Activated CD8-positive, alpha-beta memory T cell treated with anti-CD3 and anti-CD28 coated beads for 4 hours (primary cell): ENCODE measurements around the gene UNC119.

ENCODE experiments used
- DNase-seq, 2 donors: peaks; one replicate each; pipeline ENCODE4 v3.0.0-alpha.2; 2020; ENCODE audit warnings: low read depth in 2 of 2

UNC119 gene

DNA sequence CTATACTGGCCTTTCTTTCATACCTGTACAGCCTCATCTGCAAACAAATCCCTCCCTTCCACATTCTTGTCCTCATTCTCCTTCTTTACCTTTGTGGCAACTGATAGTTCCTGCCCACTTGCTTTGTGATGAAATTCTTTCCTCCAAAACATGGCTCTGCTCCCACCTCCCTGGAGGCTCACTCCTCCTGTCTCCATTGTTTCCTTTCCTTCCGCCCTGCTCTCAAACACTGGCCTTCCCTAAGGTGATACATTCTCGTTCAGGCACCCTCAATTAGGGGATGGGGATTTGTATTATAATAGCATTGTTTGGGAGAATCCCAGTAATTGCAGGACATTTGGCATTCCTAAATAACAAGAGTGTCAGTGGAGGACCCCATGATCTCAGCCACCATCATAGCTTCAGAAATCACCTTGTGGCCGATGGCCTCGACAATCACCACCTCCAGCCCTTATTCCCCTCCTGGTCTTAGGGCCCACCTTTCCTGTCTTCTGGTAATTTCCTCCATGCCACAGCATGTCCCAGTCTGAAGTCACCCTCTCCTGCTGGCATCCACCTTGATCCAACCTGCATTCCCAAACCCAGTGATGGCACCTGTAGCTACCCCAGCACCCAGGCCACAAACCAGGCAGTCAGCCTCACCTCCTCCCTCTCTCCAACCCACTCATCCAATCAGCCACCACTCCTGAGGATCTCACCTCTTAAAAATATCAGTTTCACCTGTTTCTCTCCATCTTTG lies 7.9 kb downstream of the UNC119 start:
- DNase-seq = no peak

DNA sequence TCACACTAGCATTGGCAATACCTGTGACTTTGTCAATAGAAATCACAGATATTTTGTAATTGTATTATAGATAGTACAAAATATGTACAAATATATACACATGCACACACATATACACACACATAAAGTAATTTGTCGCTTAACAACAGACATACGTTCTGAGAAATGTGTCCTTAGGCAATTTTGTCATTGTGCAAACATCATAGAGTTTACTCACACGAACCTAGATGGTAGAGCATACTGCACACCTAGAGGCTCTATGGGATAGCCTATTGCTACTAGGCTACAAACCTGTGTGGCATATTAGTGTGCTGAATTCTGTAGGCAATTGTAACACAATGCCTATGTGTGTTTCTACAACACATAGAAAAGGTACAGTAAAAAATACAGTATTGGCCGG lies 11.0 kb downstream of the UNC119 start:
- no peak for DNase-seq

DNA sequence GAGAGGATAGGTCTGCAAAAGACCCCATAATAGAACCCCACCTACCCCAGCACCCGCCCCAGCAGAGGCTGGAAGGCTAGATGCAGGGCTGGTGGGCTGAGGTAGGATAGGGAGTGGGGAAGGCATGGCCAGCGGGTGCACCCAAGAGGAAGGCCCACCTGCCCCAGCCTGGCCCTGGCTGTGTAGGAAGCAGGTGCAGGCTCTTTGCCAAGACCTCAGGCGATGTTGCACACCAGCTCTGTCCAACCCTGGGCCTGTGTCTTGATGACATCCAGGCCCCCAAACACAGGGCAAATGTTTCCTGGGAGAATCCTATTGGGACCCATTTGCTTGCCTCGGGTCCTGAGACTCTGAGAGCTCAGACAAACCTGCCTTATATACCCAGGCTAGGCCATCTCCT lies 12.2 kb downstream of the UNC119 start:
- DNase-seq = no peak

DNA sequence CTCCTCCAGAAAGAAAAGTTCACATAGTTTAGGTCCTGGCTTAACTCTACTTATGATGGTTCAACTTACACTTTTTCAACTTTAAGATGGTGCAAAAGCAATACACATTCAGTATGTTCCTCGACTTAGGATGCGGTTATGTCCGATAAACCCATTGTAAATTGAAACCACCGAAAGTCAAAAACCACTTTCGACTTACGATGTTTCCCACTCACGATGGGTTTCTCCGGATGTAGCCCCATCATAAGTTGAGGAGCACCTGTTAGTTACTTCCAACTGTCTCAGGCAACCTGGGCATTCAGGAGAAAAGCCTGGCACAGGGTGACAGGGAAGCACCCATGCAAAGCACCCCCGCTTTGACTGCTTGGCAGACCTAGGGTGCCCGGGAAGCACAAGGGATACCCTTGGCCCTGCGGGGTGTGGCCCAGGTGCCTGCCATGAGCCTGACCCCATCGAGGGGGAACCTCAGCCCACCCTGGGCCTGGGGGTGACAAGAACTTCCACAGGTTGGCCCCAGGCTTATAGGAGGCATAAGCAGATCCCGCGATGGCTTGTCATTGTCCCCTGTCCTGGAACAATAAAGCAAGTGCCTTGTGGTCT lies 14.0 kb downstream of the UNC119 start:
- DNase-seq = no peak

DNA sequence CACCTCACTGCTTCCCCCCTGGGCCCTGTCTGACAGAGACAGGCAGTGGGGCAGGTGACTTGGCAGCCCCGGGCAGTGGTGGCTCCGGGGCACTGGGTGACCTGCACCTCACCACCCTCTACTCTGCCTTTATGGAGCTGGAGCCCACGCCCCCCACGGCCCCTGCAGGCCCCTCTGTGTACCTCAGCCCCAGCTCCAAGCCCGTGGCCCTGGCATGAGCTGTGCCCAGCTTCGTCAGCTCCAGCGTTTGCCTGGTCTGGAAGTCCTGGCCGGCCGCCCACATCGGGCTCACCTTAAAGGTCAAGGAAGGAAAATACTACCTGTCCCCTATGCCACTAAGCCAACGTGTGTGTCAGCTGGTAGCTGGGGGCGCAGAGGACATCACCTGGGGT lies 15.2 kb downstream of the UNC119 start:
- DNase-seq = no peak

DNA sequence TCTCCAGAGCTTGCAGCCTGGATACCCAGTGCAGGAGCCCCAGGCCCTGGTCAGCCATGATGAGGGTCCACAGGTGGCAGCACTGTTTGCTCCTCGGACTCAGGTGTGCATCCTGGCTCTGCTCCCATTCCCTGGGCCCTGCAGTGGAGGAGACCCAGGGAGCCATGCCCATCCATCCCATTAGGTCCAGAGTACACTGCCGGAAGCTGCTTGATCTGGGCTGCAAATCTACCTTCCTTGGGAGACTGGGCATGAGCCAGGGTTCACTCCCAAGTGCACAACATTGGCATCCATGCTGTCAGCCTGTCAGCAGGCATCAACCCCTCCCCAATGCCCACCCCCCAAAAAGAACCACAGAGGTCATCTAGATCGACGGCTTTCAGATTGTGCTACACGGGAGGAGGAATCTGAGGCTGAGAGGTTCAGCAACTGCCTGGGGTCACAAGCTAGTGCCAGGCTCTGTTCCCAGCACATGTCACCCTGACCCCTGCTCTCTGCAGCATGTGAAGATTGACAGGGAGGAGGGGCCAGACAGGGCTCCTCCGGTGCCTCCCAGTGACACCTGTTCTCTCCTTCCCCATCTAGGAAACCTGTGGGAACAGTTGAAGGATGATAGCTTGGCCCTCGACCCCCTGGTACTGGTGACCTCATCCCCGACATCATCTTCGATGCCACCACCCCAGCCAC lies 15.7 kb downstream of the UNC119 start:
- no peak for DNase-seq

DNA sequence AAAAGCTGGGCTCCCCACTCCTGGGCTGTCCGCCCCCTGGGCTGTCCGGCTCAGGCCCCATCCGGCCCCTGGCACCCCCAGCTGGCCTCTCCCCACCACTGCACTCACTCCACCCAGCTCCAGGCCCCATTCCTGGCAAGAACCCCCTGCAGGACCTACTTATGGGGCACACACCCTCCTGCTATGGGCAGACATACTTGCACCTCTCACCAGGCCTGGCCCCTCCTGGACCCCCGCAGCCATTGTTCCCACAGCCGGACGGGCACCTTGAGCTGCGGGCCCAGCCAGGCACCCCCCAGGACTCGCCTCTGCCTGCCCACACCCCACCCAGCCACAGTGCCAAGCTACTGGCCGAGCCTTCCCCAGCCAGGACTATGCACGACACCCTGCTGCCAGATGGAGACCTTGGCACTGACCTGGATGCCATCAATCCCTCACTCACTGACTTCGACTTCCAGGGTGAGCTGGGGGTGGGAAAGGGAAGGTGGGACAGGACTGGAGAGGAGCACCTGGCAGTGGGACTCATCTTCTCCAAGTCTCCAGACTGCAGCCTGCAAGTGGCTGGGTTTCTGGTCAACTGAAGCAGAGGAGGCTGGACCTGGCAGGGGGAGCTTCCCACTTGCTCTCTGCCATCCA lies 17.6 kb downstream of the UNC119 start:
- DNase-seq = no peak

DNA sequence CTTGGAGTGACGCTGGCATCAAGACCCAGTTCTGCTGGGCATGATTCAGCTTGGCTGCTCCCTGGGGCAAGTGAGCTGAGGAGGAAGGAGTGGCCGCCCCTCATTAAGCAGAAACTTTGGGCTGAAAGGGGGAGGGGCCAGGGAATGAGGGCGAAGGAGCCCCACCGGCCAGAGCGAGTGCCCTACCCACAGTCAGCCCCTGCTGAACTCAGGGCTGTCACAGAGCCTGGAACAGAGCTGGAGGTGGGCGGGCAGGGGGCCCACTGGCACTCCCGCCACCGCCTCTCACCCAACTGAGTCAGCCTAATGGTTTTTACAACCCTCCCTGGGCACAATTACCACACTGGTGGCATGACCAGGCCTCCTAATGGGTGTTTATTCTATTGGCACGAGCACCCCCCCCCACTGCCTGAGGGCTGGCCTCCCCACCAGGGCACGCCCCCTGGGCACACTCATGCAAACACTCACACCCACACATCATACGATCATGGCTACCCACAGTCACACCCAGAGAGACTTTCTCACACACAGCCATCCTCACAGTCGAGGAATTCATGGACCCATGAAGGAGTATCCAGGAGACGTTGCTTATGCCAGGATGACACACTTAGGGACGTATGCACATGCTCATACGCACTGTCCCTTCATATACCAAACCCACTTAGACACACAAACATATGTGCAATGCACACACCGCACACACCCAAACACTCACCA lies 19.2 kb downstream of the UNC119 start:
- no peak for DNase-seq

DNA sequence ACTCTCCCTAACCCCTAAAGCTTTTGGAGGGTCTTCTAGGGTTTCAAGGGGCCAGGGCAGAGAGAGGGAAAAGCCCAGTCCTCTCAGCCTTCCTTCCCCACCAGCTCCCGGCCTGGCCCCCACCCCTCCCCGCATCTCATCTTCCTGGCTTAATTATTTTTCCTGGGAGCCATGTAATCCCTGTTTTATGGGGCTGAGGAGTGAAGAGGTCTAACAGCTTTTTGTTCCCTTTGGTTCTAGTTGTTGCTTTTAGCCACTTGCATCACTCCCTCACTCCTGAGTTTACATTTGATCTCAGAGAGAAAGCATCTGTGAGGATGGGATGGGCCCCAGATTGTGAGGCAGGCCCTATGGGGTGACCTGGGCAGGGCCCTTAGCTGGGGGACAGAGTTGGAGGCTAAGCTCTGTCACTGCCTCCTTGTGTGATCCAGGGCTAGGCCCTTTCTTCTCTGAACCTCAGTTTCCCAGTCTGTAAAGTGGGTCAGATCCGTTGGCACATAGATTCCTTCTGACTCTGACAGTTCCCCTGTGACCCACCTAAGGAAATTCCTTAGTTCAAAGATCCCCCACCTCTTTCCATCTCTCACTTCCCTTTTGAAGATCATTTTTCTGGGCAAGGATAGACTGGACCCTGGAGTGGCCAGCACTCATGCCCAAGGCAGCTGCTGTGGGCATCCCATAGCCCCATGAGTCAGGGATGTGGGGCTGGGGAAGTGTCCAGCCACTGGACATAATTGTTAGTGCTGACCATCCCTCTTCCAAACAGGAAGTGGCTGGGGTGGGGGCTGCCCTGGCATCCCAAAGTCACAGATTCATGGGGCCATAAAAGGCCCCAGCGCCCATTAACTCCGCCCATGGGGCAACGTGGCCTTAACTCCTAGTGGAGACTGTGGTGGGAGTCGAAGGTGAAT lies 20.1 kb downstream of the UNC119 start:
- no peak for DNase-seq

DNA sequence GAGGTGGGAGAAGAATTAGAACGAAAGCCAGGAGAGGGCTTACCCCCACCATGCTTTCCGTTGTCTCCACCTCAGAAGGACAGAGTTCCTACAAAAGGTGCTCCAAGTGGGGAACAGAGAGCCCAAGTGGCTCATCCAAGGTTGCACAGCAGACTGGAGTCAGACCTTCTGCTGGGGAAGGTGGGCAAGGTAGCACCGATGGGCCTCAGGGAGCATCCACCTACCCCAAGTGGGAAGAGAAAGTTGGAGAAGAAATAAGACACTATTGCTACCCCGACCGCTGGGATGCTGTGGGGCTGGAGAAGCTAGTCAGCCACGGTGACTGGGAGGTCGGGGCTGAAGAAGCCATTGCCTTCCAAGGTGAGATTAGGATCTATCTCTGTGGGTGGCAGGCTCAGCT lies 21.5 kb downstream of the UNC119 start:
- DNase-seq = no peak

DNA sequence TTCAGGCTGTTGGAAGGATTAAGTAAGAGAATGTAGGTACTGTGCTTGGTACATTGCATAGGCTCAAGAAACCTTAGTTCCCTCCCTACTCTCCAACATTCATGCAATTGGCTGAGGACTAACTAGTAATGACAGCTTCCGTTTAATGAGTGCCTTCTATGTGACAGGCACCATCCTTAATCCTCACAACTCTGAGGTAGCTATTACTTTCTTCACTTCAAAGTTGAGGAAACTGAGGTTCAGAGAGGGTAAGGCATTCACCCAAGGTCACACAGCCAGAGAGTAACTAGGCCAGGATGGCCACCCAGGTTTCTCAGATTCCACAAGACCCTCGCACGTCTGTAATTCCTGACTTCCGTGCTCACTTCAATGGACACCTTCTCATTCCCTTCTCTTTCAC lies 22.2 kb downstream of the UNC119 start:
- no peak for DNase-seq

DNA sequence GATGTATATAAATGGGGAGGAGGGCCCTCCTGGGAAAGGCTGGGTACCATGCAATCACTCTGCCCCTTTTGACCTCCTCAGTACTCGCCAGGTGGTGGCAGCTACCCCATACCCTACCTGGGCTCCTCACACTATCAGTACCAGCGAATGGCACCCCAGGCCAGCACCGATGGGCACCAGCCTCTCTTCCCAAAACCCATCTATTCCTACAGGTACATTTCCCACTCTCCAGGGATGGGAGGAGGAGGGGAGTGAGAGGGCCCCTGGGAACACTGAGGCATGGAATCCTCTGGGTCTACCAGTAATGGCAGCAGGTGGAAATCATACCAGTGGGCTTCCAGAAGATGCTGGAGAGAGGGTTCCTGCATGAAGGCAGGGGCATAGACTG lies 23.4 kb downstream of the UNC119 start:
- no peak for DNase-seq

DNA sequence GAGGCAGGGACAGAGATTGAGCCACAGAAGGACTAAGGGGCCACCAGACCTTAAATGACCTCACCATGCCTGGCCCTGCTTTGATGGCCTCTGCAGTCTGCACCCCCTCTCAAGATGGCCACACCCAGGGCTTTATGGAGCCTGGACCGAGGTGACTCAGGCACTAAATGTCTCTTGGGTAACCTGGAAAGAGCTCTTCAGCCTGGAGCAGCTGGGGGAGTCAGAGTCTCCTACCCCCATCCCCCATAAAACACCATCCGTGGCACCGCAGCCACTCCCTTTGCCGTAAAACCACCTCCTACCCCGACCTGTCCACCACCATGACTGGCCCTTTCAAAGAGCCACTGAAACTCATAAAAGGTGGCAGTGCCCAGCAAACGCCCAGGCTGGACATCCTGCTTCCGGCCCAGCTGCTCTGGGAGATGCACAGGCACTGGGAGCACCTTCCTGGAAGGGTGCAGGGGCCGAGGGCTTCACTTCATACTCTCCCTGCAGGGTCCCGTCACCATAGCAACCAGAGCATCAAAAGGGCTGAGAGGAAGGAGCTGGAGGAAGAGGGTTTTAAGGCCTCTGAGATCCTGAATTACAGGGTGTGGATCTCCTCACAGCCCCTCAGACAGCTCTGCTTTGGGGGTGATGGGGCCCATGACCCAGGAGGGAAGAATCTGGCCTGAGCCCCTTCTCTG lies 24.0 kb downstream of the UNC119 start:
- DNase-seq = no peak

DNA sequence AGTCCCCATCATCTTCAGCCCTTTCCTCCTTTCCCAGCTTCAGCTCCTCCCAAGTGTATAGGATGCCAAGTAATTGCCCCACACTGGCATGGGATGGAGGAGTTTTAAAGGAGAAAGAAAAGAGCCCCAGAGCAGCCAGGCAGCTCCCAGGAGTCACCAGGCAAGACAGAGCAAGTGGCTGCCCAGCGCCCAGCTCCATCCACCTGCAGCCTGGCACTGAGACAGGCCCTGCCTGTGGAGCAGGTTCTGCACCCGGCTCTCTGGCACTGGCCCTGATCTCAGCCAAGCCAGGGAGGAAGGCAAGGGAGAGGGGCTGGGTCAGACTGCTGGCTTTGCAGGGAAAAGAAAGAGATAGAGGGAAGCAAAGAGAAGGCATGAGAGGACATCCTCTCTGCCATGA lies 24.6 kb downstream of the UNC119 start:
- DNase-seq = no peak

DNA sequence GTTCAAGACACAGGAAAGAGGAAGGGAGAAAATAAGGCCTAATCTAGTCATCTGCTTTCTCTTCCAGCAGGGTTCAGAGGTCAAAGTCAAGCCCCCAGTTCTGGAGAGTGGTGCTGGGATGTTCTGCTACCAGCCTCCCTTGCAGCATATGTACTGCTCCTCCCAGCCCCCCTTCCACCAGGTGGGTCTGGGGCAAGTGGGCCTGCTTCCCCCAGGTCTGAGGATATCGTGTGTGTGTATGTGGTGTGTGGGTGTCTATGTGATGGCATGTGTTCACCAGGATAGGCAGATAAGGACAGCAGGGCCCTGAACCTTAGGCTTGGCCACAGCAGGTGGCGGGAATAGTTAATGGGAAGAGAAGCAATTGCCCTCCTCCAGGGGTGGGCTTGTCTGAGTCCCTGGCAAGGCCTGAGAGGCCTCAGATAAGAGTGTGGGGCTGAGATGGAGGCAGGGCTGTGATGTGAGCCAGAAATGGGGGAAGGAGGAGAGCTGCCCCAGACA lies 25.2 kb downstream of the UNC119 start:
- DNase-seq = no peak

DNA sequence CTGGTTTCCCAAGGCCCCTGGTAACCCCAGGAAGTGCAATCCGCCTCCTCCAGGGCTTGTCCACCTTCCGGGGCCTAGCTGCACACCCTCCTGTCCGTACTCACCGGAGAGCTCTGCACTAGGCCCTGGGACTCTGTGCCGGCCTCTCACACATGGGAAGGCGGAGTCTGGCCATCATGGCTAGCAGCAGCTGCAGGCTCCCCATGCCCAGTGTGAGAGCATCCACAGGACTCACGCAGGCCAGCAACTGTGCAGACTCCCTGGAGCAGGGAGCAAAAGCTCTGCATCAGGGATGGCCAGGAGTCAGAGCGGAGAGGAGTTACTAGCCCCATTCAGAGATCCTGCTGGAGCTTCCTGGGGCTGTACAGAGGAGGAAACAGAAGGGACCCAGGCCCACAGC lies 26.0 kb downstream of the UNC119 start:
- DNase-seq = no peak

DNA sequence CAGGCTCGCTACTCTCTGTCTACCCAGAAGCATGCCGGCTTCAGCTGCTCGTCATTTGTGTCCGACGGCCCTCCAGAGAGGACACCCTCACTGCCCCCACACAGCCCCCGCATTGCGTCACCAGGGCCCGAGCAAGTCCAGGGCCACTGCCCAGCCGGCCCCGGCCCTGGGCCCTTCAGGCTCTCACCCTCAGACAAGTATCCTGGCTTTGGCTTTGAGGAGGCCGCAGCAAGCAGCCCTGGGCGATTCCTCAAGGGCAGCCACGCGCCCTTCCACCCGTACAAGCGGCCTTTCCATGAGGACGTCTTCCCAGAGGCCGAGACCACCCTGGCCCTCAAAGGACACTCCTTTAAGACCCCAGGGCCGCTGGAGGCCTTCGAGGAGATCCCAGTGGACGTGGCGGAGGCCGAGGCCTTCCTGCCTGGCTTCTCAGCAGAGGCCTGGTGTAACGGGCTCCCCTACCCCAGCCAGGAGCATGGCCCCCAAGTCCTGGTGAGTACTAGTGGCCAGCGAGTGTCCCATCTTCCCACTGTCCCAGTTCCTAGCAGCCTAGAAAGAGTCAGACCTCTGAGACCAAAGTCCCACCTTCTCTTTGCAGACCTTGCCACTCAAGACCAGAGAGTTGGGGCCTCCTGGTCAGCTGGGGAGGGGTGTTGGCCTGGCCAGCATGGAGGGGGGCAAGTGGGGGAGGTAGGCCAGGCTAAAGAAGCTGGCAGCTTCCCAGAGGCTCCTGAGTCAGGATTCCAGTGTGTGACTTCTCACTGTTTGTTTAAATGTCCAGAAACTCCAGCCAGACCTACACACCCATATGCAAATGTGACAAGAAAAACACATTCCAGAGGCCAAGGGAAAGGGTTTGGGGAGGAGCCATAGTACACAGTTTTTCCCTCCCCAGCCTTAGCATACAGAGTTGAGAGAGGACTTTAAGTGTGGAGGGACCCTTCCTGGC lies 27.7 kb downstream of the UNC119 start:
- DNase-seq = no peak

DNA sequence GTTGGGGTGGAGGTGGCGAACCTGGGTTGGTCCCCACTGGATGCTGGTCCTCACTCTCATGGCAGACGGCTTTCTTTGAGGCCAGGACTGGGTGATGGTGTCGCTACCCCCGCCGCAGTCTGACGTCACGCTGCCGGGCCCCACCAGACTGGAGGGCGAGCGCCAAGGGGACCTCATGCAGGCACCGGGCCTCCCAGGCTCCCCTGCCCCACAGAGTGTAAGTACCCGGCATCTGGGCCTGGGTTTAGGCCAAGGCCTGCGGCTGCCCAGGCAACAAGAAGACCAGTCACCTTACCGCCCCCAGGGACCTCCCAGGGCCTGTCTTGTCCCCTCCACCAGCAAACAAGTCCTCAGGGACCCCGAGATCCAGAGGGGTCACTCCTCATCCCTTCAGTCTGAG lies 28.5 kb downstream of the UNC119 start:
- no peak for DNase-seq

DNA sequence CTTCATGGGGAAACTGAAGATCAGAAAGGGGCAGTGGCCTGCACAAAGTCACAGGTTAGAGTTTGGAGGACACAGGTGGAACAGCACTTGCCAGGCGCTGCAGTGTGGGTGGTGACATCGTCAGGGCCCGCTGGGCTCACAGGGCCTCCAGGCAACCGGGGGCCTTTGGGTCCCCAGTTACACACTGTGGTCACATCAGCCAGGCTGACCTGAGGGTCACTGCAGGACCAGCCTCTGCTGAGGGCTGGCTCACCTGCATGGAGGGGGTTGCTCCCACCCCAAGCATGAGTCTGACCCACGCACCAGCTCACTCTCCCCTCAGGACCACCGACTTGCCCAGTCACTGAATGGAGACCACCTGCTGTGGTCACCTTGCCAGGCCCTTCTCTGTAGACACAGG lies 29.2 kb downstream of the UNC119 start:
- no peak for DNase-seq
